Activated naive CD4-positive, alpha-beta T cell treated with anti-CD3 and anti-CD28 coated beads, Interleukin-2, amount 50 U/mL, for 72 hours (primary cell): ENCODE data around the gene MON2. TPM values are rescaled to one million over a fixed set of nuclear protein-coding genes. Genes with fewer than 3 reads are reported as not detected.
A peak's percentile ranks its signal among the peaks of the same experiment; 100 is the strongest.

Experiments used
- ATAC-seq, 2 donors: fragments of 150-1000 bp; cut with Tn5 transposase; 2 replicates each; pipeline ENCODE4 v1.10.0; 2021; ENCODE audit warnings: mild to moderate bottlenecking in 2 of 2, moderate library complexity in 2 of 2
- DNase-seq, 2 donors: peaks; one replicate each; pipeline ENCODE4 v3.0.0; 2021 to 2022; ENCODE audit warnings: low spot score in 2 of 2
- H3K27ac Mint-ChIP-seq, 2 donors: one replicate each; pipeline ENCODE4 v1.8.0; 2022; ENCODE audit warnings: mild to moderate bottlenecking in 2 of 2, mixed read lengths in 2 of 2
- H3K36me3 Mint-ChIP-seq, 2 donors: one replicate each; pipeline ENCODE4 v1.8.0; 2022; ENCODE audit warnings: mixed read lengths in 2 of 2
- H3K9me3 Mint-ChIP-seq, 2 donors: one replicate each; pipeline ENCODE4 v1.8.0; 2022; ENCODE audit warnings: mixed read lengths in 2 of 2
- total RNA-seq, 2 donors: library from RNA; stranded (reverse); gene quantifications; one replicate each; pipeline ENCODE4 v1.2.3, GENCODE V29; 2022

Gene MON2
- total RNA-seq, 2 donors from 2014 or later = 39.7 to 40.3 TPM

DNA sequence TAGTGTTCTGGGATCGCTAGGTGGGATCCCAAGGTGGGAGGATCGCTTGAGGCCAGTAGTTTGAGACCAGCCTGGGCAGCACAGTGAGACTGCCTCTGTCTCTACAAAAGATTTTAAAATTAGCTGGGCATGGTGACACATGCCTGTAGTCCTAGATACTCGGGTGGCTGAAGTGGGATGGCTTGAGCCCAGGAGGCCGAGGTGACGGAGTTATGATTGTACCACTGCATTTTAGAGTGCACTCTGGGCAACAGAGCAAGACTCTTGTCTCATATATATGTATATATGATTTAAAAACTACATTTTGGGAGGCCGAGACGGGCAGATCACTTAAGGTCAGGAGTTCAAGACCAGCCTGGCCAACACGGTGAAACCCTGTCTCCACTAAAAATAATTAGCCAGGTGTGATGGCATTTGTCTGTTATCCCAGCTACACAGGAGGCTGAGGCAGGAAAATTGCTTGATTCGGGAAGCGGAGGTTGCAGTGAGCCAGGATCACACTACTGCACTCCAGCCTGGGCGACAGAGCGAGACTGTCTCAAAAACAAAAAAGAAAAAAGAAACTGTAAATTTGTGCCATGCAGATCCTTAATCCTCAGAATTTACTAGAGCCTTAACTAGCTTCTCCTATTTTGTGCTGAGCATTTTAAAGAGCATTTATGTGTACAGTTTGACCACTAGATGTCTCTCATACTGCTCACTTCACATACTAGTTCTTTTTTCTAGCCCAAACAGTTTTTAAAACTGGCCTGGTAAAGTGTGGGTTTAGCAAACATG, 114.8 kb downstream of the MON2 start:
- DNase-seq (no peak), ATAC-seq (no peak)
- Mint-ChIP-seq H3K36me3 (no peaks in the 10 kb centered on the region), H3K27ac (peak overlapping the region in 1 of 2 donors; percentile 36), H3K9me3 (no peaks in the 10 kb centered on the region)

DNA sequence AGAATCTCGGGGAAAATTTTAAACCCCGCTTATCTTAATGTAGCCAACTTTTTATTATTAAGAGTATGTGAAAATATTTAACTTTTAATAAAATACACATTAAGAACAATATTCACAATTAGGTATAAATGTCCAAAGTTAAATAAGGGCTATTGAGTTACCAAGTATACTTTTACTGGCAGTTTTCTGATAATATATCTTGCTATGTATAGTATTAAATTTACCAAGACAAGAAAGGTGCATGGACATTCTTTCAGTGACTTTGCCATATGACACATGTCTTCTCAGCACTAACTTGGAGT, 115.4 kb downstream of the MON2 start:
- H3K9me3 Mint-ChIP-seq = no peaks in the 10 kb centered on the region
- DNase-seq (no peak), ATAC-seq (no peak)
- H3K36me3 Mint-ChIP-seq = no peaks in the 10 kb centered on the region
- no peak overlapping the region for H3K27ac Mint-ChIP-seq

DNA sequence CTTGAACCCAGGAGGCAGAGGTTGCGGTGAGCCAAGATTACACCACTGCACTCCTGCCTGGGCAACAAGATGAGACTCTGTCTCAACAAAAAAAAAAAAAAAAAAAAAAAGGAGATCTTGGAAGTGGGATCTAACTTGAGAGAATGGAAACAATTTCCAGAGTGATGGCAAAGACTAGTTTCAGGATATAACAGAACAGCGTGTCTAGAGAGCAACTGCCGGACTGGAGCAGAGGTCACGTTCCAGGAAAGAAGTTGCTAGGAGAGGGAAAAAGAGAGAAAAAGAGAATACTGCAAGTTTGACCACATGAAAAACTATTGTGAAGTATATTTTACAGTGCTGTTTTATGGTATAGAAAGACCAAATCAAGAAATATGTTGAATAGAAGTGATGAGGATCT, 118.0 kb downstream of the MON2 start:
- Mint-ChIP-seq H3K9me3 (no peaks in the 10 kb centered on the region), H3K27ac (no peak overlapping the region), H3K36me3 (no peaks in the 10 kb centered on the region)
- DNase-seq (no peak), ATAC-seq (no peak)

DNA sequence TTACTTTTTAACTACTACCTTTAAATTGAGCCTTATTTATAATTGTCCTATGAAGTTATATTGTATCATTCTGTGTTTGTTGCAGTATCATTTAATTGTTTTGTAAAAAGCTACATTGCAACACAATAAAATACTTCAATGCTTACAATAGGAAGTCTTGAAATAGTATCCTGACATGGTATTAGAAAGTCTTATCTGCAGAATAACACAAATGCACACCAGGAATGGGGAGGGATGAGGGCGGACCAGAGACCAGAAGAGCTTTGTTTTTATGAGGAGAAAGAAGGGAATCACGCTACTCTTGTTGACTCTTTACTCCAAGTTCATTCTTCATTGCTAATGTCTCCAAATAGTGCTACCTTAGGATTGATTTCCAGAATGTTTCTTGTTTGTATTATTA, 120.2 kb downstream of the MON2 start:
- DNase-seq (no peak), ATAC-seq (no peak)
- Mint-ChIP-seq H3K9me3 (no peaks in the 10 kb centered on the region), H3K36me3 (no peaks in the 10 kb centered on the region), H3K27ac (no peak overlapping the region)

DNA sequence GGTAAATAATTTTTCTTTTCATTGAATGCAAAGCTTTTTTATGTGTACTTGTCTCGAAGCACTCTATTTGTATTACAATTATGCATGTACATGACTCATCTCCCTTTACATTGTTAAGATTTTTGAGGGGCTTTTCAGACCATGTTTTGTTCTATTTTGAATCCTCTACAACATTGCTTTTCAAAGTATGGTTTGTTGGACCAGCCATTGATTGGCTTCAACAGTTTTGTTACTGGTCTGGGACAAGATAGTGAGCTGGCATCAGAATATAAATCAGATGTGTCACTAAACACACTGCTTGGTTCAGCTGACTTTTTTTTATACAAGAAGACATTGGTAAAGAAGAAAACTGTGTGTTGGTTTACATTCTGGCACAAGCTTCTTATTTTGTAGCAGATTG, 122.3 kb downstream of the MON2 start:
- ATAC-seq = no peak
- no peak overlapping the region for H3K27ac Mint-ChIP-seq

DNA sequence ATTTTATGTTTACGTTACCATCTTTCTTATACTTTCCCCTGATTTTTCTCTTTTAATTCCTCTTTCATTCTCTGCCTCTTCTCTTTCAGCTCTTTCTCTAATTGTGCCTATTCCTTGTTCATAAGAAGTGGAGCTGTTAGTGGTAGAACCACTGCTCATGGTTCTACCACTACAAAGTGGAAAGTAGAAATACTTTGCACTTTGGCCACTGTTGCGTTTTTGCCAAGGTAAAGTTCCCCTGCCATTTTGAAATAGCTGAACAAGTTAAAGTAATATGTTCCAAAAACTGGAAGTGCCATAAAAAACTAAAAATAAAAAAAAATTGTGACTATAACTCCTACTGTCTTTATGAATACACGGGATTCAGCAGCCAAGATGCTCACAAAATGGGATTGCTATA, 130.6 kb downstream of the MON2 start:
- DNase-seq (no peak), ATAC-seq (no peak)
- H3K9me3 Mint-ChIP-seq = no peaks in the 10 kb centered on the region
- H3K27ac Mint-ChIP-seq = no peak overlapping the region
- H3K36me3 Mint-ChIP-seq = no peaks in the 10 kb centered on the region

More for the DNA sequence above, 122.3 kb downstream of the MON2 start:
- Mint-ChIP-seq H3K9me3 (no peaks in the 10 kb centered on the region), H3K36me3 (no peaks in the 10 kb centered on the region)
- no peak for DNase-seq

DNA sequence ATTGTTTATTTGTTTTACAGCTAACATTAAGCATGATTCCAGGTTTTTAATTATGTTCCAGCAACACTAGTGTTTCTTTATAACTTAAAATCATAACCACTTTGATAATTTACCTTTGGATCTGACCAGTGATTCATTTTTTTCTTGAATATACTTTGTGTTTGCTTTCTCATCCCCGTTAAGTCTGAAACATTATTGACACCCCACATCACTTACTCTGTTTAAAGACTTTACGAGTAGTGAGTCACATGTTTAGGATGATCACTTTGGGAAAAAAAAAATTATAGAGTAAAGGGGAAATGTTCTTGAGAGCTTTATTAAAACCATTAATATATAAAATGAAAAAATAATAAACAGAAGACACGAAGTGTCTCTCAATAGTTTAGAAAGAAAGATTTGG, 132.2 kb downstream of the MON2 start:
- no peak for DNase-seq
- H3K27ac Mint-ChIP-seq = no peak overlapping the region
- H3K36me3 Mint-ChIP-seq = no peaks in the 10 kb centered on the region
- ATAC-seq = no peak
- H3K9me3 Mint-ChIP-seq = no peaks in the 10 kb centered on the region

DNA sequence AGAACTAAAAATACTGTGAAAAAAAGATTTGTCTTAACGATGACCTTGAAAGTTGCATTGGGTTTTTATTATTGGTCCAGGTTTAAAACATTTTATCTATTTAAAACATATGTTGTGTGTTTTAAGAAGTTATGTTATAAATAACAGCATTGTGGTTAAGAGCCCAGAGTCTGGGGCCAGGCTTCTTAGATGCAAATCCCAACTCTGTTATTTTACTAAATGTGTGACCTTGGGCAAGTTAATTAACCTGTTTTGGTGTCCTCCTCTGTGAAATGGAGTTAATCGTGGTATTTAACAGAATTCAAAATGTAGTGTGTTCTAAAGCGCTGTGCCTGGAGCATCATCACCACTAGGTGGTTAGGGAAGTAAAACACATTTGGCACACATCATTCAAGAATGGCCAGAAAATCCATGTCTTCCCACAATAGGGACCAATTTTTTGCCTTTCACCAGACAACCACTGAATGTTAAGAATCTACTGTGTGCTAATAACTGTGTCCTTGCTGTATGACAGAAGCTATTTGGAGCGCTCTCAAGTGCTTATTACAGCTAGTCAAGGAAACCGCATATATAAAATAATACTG, 133.3 kb downstream of the MON2 start:
- DNase-seq = no peak
- Mint-ChIP-seq H3K9me3 (no peaks in the 10 kb centered on the region), H3K27ac (no peak overlapping the region), H3K36me3 (peaks cover 0 to 7% of the 10 kb centered on the region in 2 donors)
- ATAC-seq = no peak

DNA sequence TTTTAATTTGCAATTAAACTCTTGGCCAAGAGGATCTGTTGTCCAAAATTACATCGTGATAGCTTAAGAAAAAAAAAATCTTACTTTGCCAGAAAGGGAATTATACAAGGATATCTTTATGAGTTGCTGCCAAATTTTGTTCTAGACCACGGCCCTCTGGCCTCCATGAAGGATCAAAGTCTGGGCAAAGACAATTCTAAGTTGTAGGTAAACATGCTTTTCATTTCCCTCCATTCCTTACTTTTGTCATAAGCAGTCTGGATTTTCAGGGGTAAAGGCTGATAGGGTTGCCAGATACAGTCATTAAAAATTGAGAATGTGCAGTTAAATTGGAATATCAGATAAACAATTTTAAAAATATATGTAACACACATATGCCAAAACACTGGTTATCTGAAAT, 135.1 kb downstream of the MON2 start:
- ATAC-seq (no peak), DNase-seq (no peak)
- peak overlapping the region; percentile 31 to 99 for H3K27ac Mint-ChIP-seq
- peaks cover 0 to 12% of the 10 kb centered on the region in 2 donors for H3K36me3 Mint-ChIP-seq
- H3K9me3 Mint-ChIP-seq = no peaks in the 10 kb centered on the region

DNA sequence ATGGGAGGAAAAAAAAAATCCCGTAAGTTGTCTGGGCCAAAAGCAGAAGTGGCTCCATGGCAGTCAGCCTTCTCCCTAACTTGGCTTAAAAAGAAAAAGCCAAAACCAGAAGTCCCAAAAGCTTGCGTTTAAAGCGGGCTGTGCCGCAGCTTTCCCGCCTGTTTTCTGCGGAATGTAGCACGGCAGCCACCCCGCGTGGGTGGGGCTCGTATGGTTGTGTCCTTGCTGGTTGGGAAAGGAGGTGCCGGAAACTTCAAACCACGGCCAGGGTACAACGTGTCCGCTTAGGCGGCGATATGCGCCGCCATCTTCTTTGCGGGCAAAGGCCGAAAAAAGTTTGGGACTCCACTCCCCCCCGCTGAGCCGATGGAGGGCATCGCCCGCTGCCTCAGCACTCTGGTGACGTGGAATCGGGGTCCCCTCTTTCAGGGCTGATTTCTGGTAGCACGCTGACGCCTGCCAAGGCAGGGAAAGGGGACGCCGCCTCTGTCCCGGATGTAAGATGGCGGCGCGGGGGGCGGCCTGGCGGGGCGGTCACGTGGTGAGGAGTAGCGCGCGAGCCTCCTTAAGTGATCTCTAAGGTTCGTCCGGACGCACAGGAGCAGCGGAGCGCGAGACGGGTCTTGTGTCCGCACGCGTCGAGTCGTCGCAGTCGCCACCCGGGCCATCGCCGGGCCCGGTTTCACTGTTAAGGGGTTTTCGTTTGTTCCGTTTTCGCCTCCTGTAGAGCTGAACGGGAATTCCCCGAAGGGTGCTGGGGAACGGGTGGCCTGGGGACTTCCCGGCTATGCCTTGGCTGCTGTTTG, 135.8 kb downstream of the MON2 start:
- Mint-ChIP-seq H3K9me3 (no peaks in the 10 kb centered on the region), H3K27ac (peak overlapping the region; percentile 99), H3K36me3 (peaks cover 0 to 12% of the 10 kb centered on the region in 2 donors)
- DNase-seq (peak; percentile 80 to 92), ATAC-seq (peak; percentile 71 to 74)

DNA sequence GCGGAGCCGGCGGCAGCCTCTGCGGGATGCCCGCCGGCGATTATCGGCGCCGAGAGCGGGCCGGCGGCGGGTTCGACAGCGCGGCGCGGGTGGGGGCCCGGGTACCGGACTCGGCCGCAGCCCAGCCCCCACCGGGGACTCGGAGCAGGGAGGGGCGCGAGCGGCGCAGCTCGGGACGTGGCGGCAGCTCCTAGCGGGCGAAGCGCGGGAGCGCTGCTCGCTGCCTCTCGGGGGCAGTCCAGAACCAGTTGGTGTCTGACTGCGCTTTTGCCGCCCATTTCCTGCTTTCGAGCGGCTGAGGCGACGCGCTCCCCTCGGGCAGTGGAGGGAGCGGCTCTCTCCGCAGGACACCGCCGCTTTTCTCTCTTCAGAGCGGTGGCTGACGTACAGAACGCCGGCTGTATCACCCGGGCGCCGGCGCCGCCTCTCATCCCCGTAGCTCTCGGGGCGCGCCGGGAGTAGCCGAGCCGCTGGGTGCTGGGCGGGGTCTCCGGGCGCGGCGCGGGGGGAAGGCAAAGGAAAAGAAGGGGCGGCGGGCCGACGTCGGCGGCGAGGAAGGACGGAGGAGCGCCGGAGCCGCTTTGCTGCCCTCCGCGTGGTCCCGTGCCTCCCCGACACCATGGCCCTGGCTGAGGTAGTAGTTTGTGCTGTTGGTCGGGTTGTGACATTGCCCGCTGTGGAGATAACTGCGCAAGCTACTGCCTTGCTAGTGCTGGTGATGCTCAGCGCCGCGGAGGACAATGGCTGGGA, 136.6 kb downstream of the MON2 start:
- Mint-ChIP-seq H3K36me3 (peaks cover 0 to 12% of the 10 kb centered on the region in 2 donors), H3K9me3 (no peaks in the 10 kb centered on the region), H3K27ac (peak overlapping the region; percentile 99)
- ATAC-seq (peak; percentile 76 to 80), DNase-seq (peak; percentile 76 to 82)

DNA sequence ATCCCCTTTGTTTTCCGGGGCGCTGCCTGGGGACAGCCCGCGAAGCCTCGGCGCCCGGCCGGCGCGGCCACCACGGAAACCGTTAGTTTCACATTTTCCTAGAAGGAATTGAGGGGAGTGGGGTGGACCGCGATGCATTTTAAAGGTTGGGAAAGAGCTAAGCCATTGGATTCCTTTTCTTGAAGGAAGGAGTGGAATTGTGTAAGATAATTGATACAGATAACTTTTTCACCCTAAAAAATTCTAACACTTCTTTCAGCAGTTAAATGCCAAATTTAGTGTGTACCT, 137.1 kb downstream of the MON2 start:
- Mint-ChIP-seq H3K27ac (peak overlapping the region; percentile 92 to 99), H3K36me3 (peaks cover 0 to 12% of the 10 kb centered on the region in 2 donors), H3K9me3 (no peaks in the 10 kb centered on the region)
- no peak for ATAC-seq
- DNase-seq = no peak

DNA sequence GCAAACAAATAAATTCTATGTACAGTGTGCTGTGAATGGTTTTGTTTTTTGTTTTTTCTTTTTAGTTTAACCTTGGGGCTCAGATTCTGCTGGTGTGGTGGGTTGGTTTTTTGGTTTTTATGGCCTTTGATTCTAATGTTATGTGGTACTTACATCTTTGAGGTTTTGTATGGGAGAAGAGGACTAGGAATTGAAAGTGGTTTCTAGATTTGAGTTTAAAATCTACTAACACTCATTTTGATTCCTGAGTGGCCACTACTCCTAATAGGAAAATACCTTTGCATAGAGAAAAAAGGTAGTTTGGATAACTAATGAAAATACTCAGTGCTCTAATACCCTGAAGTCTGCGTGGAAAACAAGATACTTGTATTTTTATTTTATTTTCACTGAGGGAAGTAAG, 137.7 kb downstream of the MON2 start:
- Mint-ChIP-seq H3K27ac (peak overlapping the region; percentile 92 to 99), H3K36me3 (peaks cover 0 to 12% of the 10 kb centered on the region in 2 donors), H3K9me3 (no peaks in the 10 kb centered on the region)
- ATAC-seq = no peak
- DNase-seq = no peak

DNA sequence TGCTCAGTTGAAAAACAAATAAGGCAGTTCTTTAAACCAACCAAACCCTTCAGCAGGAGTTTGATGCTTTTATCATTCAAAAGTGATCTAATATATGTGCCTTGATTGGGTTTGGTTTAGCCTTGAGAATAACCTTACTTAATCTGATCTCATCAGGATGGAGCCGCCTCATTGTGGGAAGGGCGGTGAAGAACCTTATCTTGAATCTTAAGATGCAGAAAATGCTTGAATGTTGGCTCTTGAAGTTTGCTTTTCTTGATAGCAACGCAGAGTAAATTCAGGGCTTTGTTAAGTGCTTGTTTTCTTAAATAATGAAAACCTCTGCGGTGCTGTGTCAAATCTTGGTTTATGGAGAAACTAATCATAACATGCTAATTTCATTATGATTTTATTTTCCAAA, 138.2 kb downstream of the MON2 start:
- ATAC-seq = no peak
- H3K9me3 Mint-ChIP-seq = no peaks in the 10 kb centered on the region
- peak overlapping the region in 1 of 2 donors; percentile 99 for H3K27ac Mint-ChIP-seq

DNA sequence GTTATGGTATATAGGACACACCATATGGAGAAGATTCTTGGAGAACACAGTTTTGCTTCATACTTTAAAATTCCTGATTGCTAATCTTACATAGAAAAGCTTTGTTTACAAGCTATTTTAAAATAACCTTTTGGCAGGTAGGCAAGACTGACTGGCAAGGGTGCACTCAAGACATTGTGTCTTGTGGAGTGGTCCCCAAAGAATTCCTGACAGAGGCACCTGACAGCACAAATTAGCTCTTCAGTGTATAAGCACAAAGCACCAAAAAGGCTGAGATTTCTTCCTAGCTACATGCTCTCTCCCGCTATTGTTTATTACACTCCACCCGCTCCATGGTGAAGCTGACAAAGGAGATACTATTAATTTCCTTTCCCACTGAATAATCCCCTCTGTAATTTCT, 139.4 kb downstream of the MON2 start:
- Mint-ChIP-seq H3K9me3 (no peaks in the 10 kb centered on the region), H3K27ac (no peak overlapping the region), H3K36me3 (peaks cover 0 to 12% of the 10 kb centered on the region in 2 donors)
- DNase-seq (no peak), ATAC-seq (no peak)

More for the DNA sequence above, 138.2 kb downstream of the MON2 start:
- DNase-seq = no peak
- peaks cover 0 to 12% of the 10 kb centered on the region in 2 donors for H3K36me3 Mint-ChIP-seq

DNA sequence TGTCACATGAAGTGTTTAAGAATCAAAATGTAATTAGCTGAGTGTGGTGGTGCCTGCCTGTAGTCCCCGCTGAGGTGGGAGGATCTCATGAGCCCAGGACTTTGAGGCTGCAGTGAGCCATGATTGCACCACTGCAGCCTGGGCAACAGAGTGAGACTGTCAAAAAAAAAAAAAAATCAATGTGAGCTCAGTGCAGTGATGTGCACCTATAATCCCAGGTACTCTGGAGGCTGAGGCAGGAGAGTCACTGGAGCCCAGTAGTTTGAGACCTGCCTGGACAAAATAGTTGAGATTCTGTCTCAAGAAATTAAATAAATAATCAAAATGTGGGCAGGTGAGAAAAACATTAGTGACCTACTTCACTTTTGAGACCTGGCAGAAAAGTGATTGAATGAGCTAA, 140.0 kb downstream of the MON2 start:
- H3K36me3 Mint-ChIP-seq = peaks cover 0 to 12% of the 10 kb centered on the region in 2 donors
- ATAC-seq (no peak), DNase-seq (no peak)
- H3K9me3 Mint-ChIP-seq = no peaks in the 10 kb centered on the region
- H3K27ac Mint-ChIP-seq = peak overlapping the region in 1 of 2 donors; percentile 15

DNA sequence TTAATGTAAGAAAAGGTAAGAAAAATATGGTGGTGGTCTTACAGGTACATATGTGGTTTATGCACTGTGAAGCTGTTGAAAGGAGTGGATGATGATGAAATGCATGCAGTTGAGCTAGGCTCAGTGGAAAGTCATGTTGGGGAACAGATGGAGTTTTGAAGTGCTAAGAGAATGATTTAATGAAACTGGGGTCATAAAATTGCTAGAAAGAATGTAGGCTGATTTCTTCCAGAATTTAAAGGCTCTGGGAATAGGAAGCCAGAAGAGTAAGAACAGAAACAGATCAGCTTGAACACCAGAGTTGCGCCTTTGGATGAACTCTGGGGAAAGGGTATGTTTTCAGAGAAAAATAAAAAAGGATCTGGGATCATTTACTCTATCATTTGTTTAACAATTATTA, 146.5 kb downstream of the MON2 start:
- ATAC-seq (no peak), DNase-seq (no peak)
- H3K27ac Mint-ChIP-seq = no peak overlapping the region
- no peaks in the 10 kb centered on the region for H3K36me3 Mint-ChIP-seq
- no peaks in the 10 kb centered on the region for H3K9me3 Mint-ChIP-seq
